SKM-1 (cell line): ENCODE data around the gene TAOK1.

Source experiments
- DNase-seq: peaks from one replicate; lab custom pipeline; 2025; ENCODE audit not compliant: unreplicated experiment; lab: John Stamatoyannopoulos, UW

TAOK1 gene

GRCh38 chr17:29593591-29594518 is 203.7 kb downstream of the TAOK1 start:
- DNase-seq, result no peak

- no peak for DNase-seq
Observed at GRCh38 chr17:29594519-29595090, 204.4 kb downstream of the TAOK1 start.

GRCh38 chr17:29595107-29595942 is 205.2 kb downstream of the TAOK1 start:
- no peak for DNase-seq

- DNase-seq, result no peak
Observed at GRCh38 chr17:29595943-29596774, 206.0 kb downstream of the TAOK1 start.

- DNase-seq, result no peak
Observed at GRCh38 chr17:29596811-29597210, 206.6 kb downstream of the TAOK1 start.

GRCh38 chr17:29597361-29598172 is 207.4 kb downstream of the TAOK1 start:
- no peak for DNase-seq
